ENCODE measurements around the gene PCDHA5.

DNA sequence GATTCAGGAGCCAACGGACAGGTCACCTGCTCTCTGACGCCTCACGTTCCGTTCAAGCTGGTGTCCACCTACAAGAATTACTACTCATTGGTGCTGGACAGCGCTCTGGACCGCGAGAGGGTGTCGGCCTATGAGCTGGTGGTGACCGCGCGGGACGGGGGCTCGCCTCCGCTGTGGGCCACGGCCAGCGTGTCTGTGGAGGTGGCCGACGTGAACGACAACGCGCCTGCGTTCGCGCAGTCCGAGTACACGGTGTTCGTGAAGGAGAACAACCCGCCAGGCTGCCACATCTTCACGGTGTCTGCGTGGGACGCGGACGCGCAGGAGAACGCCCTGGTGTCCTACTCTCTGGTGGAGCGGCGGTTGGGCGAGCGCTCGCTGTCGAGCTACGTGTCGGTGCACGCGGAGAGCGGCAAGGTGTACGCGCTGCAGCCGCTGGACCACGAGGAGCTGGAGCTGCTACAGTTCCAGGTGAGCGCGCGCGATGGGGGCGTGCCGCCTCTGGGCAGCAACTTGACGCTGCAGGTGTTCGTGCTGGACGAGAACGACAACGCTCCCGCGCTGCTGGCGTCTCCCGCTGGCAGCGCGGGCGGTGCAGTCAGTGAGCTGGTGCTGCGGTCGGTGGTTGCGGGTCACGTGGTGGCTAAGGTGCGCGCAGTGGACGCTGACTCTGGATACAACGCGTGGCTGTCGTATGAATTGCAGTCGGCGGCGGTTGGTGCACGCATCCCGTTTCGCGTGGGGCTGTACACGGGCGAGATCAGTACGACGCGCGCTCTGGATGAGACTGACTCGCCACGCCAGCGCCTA is 36.0 kb downstream of the PCDHA5 start:
- TF ChIP-seq, protein P1, sequence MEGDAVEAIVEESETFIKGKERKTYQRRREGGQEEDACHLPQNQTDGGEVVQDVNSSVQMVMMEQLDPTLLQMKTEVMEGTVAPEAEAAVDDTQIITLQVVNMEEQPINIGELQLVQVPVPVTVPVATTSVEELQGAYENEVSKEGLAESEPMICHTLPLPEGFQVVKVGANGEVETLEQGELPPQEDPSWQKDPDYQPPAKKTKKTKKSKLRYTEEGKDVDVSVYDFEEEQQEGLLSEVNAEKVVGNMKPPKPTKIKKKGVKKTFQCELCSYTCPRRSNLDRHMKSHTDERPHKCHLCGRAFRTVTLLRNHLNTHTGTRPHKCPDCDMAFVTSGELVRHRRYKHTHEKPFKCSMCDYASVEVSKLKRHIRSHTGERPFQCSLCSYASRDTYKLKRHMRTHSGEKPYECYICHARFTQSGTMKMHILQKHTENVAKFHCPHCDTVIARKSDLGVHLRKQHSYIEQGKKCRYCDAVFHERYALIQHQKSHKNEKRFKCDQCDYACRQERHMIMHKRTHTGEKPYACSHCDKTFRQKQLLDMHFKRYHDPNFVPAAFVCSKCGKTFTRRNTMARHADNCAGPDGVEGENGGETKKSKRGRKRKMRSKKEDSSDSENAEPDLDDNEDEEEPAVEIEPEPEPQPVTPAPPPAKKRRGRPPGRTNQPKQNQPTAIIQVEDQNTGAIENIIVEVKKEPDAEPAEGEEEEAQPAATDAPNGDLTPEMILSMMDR (IDR thresholded peaks at IDR 0.05): no peak
- no peak for TF ChIP-seq POLR2A (IDR thresholded peaks at IDR 0.05)

Data from body of pancreas (tissue), 4 donors.